Raji (cell line): ENCODE measurements around the gene TMEM229B.

Experiments used
- POLR2A ChIP-seq: IDR thresholded peaks from 2 replicates; pipeline ENCODE4 v1.6.1; 2011; ENCODE audit warnings: low read depth, low read length, control low read depth; ENCODE audit not compliant: insufficient read depth

The TMEM229B gene

DNA sequence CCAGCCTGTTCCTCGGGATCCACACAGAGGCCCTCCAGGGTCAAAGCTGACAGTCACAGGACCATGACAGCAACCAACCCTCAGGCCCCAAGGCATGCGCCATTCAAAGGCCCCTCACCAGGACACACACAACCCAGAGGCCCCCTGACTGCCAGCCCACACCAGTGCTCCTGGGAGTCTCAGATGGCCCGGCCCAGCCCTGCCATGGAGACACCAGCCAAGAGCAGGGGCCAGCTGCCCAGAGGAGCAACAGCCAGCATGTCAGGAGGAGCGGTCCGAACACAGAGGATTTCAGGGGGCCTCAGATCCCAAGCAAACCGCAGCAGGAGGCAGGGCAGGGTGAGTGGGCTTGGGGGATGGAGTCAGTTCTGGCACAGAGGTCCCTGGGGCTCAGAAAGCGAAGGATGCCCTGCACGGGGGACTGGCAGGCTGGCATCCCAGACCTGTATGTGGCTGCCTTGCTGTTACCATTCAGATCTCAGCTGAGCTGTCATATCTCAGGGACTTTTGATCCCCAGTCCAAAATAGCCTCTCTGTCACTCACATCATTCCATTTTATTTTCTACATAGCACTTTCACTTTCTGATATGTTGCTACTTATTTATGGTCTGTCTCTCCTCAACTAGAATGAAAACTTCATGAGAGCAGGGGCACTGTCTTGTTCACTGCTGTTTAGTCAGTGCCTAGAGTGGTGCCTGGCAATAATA, 4.8 kb downstream of the TMEM229B start:
- no peak for TF ChIP-seq POLR2A

DNA sequence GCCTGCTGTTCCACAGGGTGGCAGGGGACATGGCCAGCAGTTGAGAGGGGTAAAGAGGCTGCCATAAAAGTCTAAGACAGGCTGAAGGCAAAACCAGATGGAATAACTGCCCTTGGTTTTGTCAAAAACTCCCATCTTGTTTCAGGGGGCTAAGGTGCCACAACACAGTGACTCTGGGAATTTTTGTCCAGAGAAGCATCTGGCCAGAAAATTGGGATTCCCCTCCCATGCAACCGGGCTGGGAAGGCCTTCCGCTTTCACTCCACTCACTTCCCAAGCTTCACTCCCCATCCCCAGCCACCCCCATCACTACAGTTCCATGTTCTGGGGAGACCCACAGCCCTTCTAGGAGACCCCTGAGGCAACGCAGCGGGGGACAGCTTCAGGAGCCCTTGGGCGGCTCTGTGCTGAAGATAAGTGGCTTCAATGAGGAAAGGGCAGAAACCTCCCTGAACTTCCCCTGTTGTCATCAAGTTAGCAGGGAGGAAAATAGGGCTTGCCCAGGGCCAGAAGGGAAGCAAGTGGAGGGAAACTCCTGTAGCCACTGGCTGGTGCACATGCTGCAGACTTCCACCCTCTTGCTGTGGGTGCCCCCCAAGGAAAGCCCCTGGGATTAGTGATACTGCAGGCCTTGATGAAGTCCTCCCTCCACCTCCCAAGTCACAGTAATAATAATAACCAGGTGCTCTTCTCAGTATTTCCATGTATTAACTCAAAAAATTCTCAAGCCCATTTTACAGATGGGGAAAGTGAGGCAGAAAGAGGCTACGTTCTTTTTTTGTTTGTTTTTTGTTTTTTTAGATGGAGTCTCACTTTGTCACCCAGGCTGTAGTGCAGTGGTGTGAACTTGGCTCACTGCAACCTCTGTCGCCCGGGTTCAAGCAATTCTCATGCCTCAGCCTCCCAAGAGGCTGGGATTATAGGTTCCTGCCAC, 6.0 kb downstream of the TMEM229B start:
- TF ChIP-seq POLR2A = no peak

DNA sequence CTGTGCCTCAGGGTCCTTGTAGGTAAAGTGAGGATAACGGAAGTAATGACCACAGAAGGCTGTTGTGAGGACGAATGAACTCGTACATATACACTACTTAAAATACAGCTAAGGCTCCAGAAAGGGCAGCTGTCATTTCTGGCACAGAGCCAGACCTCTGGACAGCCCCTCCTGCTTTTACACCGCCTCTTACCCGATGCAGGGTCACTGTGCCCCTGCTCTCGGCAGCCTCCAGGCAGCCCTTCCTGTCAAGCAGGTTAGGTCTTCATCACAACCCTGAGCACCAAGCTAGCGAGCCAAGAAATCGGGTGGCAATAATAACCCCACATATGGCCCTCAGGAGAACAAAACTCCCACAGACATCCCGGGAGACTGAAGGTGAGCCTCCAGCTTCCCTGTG, 8.5 kb downstream of the TMEM229B start:
- TF ChIP-seq POLR2A = no peak

DNA sequence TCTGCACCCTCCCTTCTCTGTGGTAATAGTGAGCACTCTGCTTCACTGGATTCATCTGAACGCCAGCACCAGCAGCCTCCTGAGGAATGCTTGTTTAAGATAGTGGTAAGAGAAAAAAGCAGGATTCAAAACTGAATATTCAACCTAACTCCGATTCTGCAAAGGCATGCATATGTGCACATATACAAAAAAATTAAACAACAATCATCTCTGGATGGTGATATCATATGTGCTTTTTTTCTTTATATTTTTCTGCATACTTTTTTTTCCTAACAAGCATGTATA, 9.8 kb downstream of the TMEM229B start:
- TF ChIP-seq POLR2A = no peak

DNA sequence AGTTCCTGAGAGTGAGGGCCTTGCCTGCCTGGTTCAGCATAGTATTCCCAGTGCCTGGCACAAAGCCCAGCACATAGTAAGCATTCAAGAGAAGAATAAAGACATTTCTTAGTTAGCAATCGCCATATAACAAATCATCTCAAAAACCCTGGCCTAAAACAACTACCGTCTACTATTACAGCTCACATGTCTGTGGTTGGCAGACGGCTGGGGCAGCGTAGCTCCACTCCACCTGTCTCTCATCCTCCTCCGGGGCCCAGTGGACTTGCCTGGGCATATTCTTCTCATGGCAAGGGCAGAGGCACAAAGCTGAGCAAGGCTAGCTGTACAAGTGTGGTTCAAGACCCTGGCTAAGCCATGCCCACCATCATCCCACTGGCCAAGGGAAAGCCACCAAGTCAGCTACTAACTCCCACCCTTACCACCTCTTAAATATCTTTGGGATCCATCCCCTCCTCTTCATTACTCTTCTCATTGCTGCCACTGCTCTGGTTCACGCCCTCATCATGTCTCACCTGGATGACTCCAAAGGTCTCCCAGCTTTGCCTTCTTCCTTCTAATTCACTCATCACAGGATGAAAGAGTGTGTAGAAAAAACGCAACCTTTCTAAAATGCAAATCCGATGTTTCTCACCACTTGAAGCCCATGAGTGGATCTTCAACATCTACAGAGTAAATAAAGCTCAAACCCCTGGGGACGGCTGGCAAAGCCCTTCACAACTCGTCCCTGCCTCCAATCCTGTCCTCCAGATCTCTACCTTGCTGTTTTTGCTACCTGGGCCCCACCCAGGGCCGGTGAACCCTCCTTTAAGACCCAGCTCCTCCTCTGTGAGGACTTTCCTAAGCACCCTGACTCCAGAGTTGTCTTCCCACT, 10.4 kb downstream of the TMEM229B start:
- no peak for TF ChIP-seq POLR2A

GRCh38 chr14:67474366-67474765, 14.2 kb downstream of the TMEM229B start:
- TF ChIP-seq POLR2A = no peak

DNA sequence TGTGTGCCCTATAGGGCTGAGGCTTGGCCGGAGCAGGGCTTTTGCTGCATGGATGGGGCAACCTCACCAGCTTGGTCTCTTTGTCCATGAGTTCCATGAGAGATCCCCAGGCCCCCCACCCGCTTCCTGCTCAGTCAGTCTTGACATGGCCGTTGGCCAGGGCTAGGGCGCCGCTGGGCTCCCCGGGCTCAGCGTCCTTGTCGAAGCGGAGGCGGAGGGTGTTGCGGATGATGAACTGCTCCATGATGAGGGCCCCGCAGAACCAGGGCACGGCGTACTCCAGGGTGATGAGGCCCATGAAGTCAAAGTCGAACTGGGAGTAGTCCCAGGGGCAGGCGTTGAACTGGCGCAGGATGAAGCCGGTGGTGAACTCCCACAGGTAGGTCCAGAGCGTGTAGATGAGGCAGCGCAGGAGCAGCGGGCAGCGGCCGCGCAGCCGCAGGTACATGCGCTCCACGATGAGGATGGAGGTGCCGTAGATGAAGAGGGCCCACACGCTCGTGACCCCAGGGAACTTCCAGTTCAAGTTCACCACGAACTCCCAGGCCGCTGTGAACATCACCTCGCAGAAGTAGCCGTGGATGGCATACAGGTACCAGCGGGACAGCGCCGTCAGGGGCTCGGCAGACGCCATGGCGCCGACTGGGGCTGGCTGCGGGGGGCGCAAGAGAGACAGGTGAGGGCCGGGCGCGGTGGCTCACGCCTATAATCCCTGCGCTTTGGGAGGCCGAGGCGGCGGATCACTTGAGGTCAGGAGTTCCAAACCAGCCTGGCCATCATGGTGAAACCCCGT, 15.0 kb downstream of the TMEM229B start:
- TF ChIP-seq POLR2A = no peak

DNA sequence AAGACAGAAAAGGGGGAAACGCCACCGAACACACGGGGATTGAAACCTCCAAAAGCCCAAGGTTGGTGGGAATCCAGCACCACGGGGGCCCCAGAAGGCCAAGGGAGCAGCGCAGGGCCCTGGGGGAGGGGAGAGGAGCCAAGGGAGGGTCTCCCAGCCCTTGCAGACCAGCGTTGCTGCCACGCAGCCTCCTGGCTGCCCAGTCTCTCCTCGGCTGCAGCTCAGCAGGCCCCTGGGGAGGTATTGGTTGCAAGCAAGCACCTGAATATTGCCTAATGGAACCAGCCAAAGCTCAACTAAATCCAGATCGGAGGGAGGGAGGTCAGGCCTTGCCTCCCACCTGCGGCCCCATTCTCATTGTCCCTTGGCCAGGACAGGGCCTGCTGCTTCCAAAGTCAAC, 15.8 kb downstream of the TMEM229B start:
- TF ChIP-seq POLR2A = no peak

DNA sequence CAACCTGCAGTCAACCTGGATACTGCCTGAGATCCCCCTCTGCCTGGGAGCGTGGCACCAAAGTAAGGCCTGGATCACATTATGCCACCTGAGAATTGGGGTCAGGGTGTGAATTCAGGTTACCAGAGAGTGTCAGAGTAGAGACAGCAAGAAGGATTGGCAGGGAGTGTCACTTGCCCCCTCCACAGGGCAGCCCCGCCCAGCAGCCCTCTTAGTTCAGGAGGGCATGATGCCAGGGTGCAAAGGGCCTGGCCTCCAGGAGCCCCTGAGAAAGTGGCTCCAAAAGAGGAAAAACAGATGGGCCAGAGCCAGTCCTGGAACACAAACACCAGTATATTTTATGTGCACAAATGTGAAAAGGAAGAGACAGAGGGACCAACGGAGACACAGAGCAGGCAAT, 18.6 kb downstream of the TMEM229B start:
- TF ChIP-seq POLR2A = no peak

DNA sequence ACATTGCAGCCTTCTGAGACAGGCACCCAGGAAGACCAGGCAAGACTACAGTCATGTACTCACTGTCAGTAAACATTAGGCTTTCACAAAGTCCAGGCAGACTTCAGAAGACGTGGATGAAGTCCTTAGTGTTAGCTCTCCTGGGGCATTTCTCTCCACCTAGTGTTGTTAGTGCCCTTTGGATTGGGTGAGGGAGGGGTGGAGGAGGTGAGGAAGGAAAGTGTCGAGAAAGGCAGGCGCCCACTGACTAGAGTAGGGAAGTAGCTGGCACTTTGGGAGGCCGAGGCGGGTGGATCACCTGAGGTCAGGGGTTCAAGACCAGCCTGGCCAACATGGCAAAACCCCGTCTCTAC, 20.2 kb downstream of the TMEM229B start:
- TF ChIP-seq POLR2A = no peak

DNA sequence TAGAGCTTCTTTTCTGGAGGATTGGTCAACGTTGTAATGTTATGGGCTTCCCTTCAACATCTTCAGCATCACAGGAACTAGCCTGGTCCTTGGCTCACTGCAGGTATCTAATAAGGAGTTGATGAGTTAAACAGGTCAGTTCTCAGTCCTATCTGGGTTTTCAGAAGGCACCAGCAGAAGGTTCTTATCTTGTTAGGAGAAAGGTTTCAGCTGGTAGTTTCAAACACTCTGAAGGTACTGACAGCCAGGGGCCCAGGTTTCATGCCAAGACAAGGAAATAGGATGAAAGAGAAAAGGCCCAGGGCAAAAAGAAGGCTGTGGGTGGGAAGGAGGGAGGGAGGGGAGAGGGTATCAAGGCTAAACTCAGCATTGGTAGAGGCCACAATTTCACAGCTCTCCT, 21.4 kb downstream of the TMEM229B start:
- TF ChIP-seq POLR2A = no peak

DNA sequence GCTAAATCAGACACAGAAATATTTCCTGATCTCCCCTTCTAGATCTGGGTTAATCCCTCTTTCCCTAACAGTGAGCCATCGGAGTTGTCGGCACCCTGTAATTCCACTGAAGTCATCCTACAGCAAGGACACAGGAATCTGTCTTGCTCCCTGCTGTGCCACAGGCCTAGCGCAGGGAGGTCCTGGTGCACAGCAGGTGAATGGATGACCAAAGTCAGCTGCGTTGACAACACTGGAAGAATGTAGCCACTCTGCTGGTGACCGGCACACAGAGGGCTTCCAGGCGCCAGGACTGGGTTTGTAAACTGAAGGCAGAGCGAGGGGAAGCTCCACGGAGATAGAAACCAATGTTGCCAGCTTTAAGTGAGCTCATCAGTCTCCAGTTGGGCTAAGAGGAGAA, 23.6 kb downstream of the TMEM229B start:
- no peak for TF ChIP-seq POLR2A

GRCh38 chr14:67464377-67464776, 24.1 kb downstream of the TMEM229B start:
- no peak for TF ChIP-seq POLR2A

- TF ChIP-seq POLR2A = no peak
These were observed 24.6 kb downstream of the TMEM229B start for GRCh38 chr14:67463900-67464299.

- no peak for TF ChIP-seq POLR2A
These were observed 26.5 kb downstream of the TMEM229B start for GRCh38 chr14:67461996-67462395.
